Measurements from ENCODE around the gene HS6ST3. TPM values are rescaled to one million over a fixed set of nuclear protein-coding genes. Genes with fewer than 3 reads are reported as not detected.

The HS6ST3 gene
- total RNA-seq, 1 donor: not detected

GRCh38 chr13:96673825-96674224, 583.9 kb downstream of the HS6ST3 start:
- no peak for DNase-seq (ENCODE audit: low read depth)
- TF ChIP-seq CTCF (IDR thresholded peaks at IDR 0.05; ENCODE audit: insufficient read depth, low read depth, low read length): no peak
- no peak overlapping the region for H3K4me3 ChIP-seq (ENCODE audit: low read depth, low read length)

- no peak for TF ChIP-seq CTCF (IDR thresholded peaks at IDR 0.05; ENCODE audit: insufficient read depth, low read depth, low read length)
- DNase-seq (ENCODE audit: low read depth): no peak
- no peak overlapping the region for H3K4me3 ChIP-seq (ENCODE audit: low read depth, low read length)
These were observed 587.1 kb downstream of the HS6ST3 start for GRCh38 chr13:96677029-96677428.

- no peak for DNase-seq (ENCODE audit: low read depth)
- TF ChIP-seq CTCF (IDR thresholded peaks at IDR 0.05; ENCODE audit: insufficient read depth, low read depth, low read length): no peak
- H3K4me3 ChIP-seq (ENCODE audit: low read depth, low read length): no peak overlapping the region
These were observed 588.9 kb downstream of the HS6ST3 start for GRCh38 chr13:96678801-96679200.

- no peak for DNase-seq (ENCODE audit: low read depth)
- no peak overlapping the region for H3K4me3 ChIP-seq (ENCODE audit: low read depth, low read length)
- TF ChIP-seq CTCF (IDR thresholded peaks at IDR 0.05; ENCODE audit: insufficient read depth, low read depth, low read length): no peak
These were observed 591.0 kb downstream of the HS6ST3 start for GRCh38 chr13:96680898-96681297.

GRCh38 chr13:96681766-96682165, 591.9 kb downstream of the HS6ST3 start:
- no peak for DNase-seq (ENCODE audit: low read depth)
- H3K4me3 ChIP-seq (ENCODE audit: low read depth, low read length): no peak overlapping the region

GRCh38 chr13:96684469-96684868, 594.6 kb downstream of the HS6ST3 start:
- no peak for TF ChIP-seq CTCF (IDR thresholded peaks at IDR 0.05; ENCODE audit: insufficient read depth, low read depth, low read length)
- DNase-seq (ENCODE audit: low read depth): no peak
- H3K4me3 ChIP-seq (ENCODE audit: low read depth, low read length): no peak overlapping the region

More at GRCh38 chr13:96681766-96682165, 591.9 kb downstream of the HS6ST3 start:
- TF ChIP-seq CTCF (IDR thresholded peaks at IDR 0.05; ENCODE audit: insufficient read depth, low read depth, low read length): no peak

- DNase-seq (ENCODE audit: low read depth): no peak
- H3K4me3 ChIP-seq (ENCODE audit: low read depth, low read length): no peak overlapping the region
- no peak for TF ChIP-seq CTCF (IDR thresholded peaks at IDR 0.05; ENCODE audit: insufficient read depth, low read depth, low read length)
These were observed 595.0 kb downstream of the HS6ST3 start for GRCh38 chr13:96684907-96685306.
